NCI-H345 treated with DMSO at 0.1 percent for 48 hours (cell line): Measurements from ENCODE around the gene ZNF462.

Experiments
- DNase-seq: peaks from one replicate; lab custom pipeline; 2025; ENCODE audit not compliant: unreplicated experiment; lab: John Stamatoyannopoulos, UW

The ZNF462 gene

DNA sequence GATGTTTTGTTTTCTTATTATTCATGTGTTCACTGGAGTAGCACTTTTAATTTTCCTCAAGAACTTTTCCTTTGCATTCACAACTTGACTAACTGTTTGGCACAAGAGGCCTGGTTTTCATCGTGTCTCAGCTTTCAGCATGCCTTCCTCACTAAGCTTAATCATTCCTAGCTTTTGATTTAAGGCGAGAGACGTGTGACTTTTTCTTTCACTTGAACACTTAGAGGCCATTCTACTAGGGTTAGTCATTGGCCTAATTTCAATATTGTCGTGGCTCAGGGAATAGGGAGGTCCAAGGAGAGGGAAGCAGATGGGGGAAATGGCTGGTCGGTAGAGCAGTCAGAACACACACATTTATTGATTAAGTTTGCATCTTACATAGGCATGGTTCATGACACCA is 94.0 kb downstream of the ZNF462 start:
- DNase-seq, result no peak

DNA sequence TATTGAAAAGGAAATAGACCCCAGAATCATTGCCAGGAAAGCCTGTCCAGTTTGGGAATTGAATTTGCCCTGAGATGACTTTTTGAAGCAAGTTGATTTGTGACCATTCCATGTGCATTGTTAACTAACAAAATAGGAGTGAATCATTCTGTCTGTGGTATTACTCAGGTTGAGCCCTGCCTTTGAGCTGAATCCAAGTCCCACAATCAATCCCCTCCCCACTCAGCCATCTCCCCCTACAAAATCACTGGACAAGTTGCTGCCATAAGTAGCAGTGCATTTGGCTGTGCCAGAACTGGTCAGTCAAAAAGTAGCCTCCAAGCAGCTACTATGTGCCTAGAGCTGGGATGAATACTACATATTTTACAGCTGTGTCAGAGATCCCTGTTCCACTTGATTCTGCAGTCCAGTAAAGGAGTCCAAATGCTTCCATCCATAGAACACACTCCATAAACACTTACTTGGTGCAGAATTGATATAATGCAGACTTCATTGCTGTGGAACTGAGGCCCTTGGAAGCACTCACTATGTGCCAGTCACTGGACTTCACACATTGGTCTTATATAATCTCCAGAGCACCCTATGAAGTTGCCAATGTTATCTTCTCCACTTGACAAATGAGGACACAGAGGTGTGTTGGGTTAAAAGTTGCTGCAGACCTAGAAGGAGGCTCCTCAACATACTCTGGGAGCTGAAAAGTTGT is 96.1 kb downstream of the ZNF462 start:
- DNase-seq, result no peak

- DNase-seq, result no peak
Observed at GRCh38 chr9:106960258-106960657, 97.3 kb downstream of the ZNF462 start.

GRCh38 chr9:106961623-106962022 is 98.7 kb downstream of the ZNF462 start:
- DNase-seq, result no peak

- DNase-seq, result no peak
Observed at GRCh38 chr9:106962122-106962521, 99.2 kb downstream of the ZNF462 start.

DNA sequence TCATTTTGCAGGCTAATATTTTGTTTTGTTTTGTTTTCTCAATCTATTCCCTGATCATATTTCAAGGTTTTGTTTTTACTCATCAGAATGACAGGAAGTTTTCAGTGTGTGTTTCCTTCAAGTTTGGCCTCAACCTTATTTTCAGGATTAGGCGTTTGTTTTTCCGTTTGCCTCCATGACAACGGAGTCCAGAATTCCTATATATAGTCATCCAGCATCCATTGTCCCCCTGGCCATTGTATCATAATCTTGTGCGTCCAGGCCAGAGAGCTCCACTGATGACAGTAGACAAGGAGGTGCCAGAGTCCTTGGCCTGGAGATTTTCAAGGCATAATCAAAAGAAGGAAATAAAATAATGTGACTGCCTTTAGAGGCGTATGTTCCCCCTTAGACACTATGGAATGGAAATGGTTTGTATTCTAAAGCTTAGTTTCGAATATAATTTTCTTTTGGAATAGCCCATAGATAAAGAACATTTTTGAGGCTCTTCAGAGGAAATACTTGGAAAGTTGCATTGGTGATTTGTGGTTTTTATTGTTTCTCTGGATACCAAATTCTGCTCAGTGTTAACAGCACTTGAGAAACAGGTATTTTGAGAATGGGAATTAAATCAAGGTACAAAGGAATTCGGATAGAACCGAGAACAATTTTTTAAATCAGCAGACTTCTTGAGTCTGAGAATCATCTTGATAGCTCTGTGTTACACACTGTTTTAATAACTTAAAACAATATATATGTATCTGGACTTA is 99.8 kb downstream of the ZNF462 start:
- no peak for DNase-seq

- DNase-seq, result no peak
Observed at GRCh38 chr9:106963684-106964083, 100.7 kb downstream of the ZNF462 start.

- no peak for DNase-seq
Observed at GRCh38 chr9:106964329-106964728, 101.4 kb downstream of the ZNF462 start.

DNA sequence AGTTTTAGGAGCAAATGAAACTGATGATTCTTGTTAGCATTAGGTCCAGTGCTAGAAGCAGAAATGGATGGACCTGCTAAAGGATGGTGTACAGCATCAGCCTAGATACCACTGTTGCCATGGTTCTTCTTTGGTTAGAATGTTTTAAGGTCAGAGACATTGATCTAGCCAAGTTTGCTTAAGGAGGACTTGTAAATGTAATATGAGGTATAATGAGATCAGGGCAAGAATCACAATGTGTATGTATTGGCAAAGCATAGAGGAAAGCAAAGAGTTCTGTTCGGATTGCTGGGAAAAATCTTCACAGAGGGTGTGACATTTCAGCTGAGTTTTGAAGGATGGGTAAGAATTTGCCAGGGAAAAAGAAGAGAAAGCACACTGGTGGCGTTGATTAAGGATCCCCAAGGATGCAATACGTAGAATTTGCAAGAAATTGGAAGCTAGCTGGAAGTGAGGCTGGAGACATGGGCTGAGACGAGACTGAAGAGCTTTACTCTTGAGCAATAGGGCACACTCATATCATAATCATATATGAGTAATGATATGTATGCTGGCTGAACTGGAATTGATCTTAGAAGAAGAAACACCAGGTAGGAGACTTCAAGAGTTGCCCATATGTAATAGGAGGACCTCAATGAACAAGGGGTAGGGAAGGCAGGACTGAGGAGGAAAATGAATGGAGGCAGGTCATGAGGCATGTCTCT is 102.0 kb downstream of the ZNF462 start:
- no peak for DNase-seq

DNA sequence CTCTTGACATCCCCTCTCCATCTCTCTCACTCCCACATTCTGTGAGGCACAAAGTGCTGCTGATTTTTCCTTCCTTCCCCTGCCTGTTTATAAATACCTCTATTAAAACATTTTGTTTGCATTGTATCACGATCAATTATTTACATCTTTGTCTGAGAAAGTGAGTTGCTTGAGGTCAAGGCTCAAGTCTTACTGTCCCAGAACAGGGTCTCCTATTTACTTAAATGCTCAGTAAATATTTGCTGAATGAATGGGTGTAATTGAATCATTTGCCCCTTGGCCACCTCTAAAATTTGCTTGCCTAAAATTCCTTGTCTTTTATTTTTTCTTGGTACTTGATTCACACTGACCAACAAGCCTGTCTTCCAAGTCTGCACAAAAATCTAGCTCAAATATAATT is 103.5 kb downstream of the ZNF462 start:
- no peak for DNase-seq

GRCh38 chr9:106969696-106970095 is 106.7 kb downstream of the ZNF462 start:
- peak; percentile 96 for DNase-seq

GRCh38 chr9:106970219-106970975 is 107.4 kb downstream of the ZNF462 start:
- no peak for DNase-seq

DNA sequence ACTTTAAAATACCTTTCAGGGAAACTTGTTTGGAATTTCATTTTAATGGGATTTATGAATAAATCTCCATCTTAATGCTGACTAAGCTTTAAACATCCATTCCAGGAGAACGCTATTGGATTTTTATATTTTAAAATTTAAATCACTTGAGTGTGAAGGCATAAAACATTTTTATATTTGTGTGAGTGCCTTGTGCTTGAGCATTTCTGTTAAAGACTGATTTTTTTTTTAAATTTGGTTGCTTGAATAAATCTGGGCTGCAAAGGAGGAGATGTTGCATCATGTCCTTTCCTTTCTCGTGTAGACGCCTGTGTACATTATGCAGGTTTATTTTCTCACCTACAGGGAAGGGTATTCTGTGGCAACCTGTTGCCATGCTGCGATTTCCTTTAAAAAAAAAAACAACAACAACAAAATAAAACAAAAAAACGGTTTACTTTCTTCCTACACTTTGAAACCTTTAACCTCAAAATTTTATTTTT is 108.1 kb downstream of the ZNF462 start:
- DNase-seq, result no peak

- no peak for DNase-seq
Observed at GRCh38 chr9:106972082-106972481, 109.1 kb downstream of the ZNF462 start.

DNA sequence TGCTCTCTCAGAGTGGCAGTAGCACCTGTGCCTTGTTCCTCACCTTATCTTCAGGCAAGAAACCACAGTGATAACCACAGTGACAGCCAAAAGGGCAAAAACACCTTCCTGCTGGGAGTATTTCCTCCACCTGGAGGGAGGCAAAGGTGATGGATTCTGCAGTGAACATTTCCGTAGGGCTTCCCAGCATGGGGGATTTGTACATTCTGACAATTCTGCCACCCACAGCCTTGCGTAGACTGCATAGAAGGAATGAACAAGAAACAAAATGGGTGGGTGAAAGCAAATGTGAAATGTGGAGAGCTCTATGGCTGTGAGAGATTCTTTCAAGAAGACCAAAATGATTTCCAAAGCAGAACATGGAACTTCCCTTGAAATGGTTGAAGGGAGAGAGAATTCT is 111.4 kb downstream of the ZNF462 start:
- DNase-seq, result no peak

GRCh38 chr9:106976772-106977171 is 113.8 kb downstream of the ZNF462 start:
- no peak for DNase-seq

- no peak for DNase-seq
Observed at GRCh38 chr9:106980551-106981101, 117.7 kb downstream of the ZNF462 start.

GRCh38 chr9:106981396-106982287 is 118.7 kb downstream of the ZNF462 start:
- no peak for DNase-seq

DNA sequence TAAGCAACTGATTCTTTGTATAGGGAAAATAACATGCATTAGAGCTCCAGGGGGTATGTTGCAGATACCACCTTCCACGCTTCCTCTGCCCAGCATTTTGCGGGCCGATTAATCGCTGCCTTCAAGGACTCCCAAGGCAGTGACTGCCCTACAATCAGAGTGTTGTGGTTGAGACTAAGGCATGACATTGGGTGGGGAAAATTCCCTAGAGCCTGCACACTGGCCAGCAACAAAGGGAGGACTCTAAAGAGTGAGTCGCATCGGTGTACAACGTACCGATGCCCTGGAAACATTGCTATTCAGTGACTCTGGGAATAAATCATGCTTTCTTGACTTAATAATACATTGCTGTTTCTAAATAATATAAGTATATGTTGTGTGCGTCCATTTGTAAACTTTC is 119.7 kb downstream of the ZNF462 start:
- no peak for DNase-seq

DNA sequence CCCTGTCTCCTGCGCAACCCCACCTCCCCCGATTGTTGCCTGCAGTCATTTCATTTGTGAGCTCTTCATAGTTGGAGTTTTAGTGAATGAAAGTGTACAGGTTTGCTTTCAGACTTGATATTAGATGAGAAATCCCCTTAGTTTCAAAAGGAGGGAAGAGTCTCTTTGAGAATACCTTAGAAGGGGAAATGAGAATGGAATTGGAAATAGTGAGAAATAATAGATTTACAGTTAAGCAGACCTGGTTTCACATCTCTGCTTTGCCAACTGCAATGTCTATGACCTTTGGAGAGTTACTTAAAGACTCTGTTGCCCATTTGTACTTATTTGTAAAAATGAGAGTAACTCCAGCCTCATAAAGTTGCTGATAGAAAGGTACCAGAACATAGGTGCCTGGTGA is 120.4 kb downstream of the ZNF462 start:
- DNase-seq, result no peak
